Measurements from ENCODE around the gene PPWD1. TPM values are rescaled to one million over a fixed set of nuclear protein-coding genes. Genes with fewer than 3 reads are reported as not detected.

PPWD1 gene
- 44.5 and 47.0 TPM in 2 replicates for total RNA-seq (2022)
- percentile 92 among the genes with signal in this experiment for Bru-seq, nascent RNA
- percentile 94 among the genes with signal in this experiment for BruChase-seq, experiment 1, labeled RNA remaining after a 2-hour chase
- BruChase-seq, experiment 2, labeled RNA remaining after a 6-hour chase, result percentile 88 among the genes with signal in this experiment
- long read RNA-seq, transcript PPWD1-201 (11 exons, 2,166 nt), result major isoform, 77 of 105 reads
- long read RNA-seq, partial matches to known transcripts, result 5 of 105 reads
- long read RNA-seq, other reads (novel, unspliced or antisense), result 19 of 105 reads

GRCh38 chr5:65562731-65563701 lies at the start of gene PPWD1, which contains the start of gene CENPK:
Gene PPWD1 (plus strand): TSS chr5:65563296. CDS start chr5:65563311, 15 bp downstream.
Gene CENPK (minus strand): TSS chr5:65563168. CDS start chr5:65554907, 8,261 bp downstream.
- Mint-ChIP-seq H3K9me3 (ENCODE audit: unreplicated experiment) (no peaks in the 10 kb centered on the region), H3K4me1 (ENCODE audit: low read depth, unreplicated experiment) (peaks cover 15% of the 10 kb centered on the region), H3K4me3 (ENCODE audit: unreplicated experiment) (peak within 1 kb of the TSS; percentile 86), H3K36me3 (ENCODE audit: insufficient read depth, unreplicated experiment) (peaks cover 23% of the 10 kb centered on the region), H3K27ac (ENCODE audit: unreplicated experiment) (peak within 1 kb of the TSS; percentile 95), H3K27me3 (ENCODE audit: insufficient read depth, unreplicated experiment) (no peaks in the 10 kb centered on the region)
- TF ChIP-seq CTCF (IDR thresholded peaks at IDR 0.05; ENCODE audit: insufficient read depth in 1 of 2, low read depth in 1 of 2, low read length in 1 of 2, severe bottlenecking in 1 of 2, unreplicated experiment in 1 of 2), result no peak
- Histone ChIP-seq H3K4me1 (peaks cover 5% of the 10 kb centered on the region; the same call in 1 of the 2 replicates), H3K9me3 (no peaks in the 10 kb centered on the region), H3K36me3 (ENCODE audit: control insufficient read depth, insufficient read depth, low read length) (no peaks in the 10 kb centered on the region), H3K4me3 (ENCODE audit: low read depth, low read length) (peak within 1 kb of the TSS; percentile 91), H3K27me3 (replicated peaks; ENCODE audit: control insufficient read depth, insufficient read depth, low read length) (no peaks in the 10 kb centered on the region)
- BruUV-seq (replicated peaks), result TSS peak; percentile 59
- intact Hi-C loops (cut with micrococcal nuclease; ENCODE audit: unreplicated experiment), result loop anchor here (1.0 kb wide), 2 partner anchors 61 to 528 kb away; partner anchors contain the start of gene TRIM23
- CTCF ChIA-PET, result no interaction called here
- DNase-seq, result peak; percentile 96 to 97
- POLR2A ChIA-PET, result interaction anchor here (0.8 to 1.5 kb wide), 7 partner anchors 10 to 581 kb away, joined by 3 to 19 read pairs (median 6); partner anchors contain the start of gene SREK1

- BruUV-seq (replicated peaks), result no TSS peak
- DNase-seq, result no peak
- H3K4me1 ChIP-seq, result no peaks in the 10 kb centered on the region
- TF ChIP-seq CTCF (IDR thresholded peaks at IDR 0.05; ENCODE audit: insufficient read depth in 1 of 2, low read depth in 1 of 2, low read length in 1 of 2, severe bottlenecking in 1 of 2, unreplicated experiment in 1 of 2), result no peak
- no peaks in the 10 kb centered on the region for H3K36me3 ChIP-seq (ENCODE audit: control insufficient read depth, insufficient read depth, low read length)
- ChIA-PET CTCF (no interaction called here), POLR2A (no interaction called here)
- Mint-ChIP-seq H3K4me3 (ENCODE audit: unreplicated experiment) (no peak overlapping the region), H3K9me3 (ENCODE audit: unreplicated experiment) (no peaks in the 10 kb centered on the region), H3K27me3 (ENCODE audit: insufficient read depth, unreplicated experiment) (no peaks in the 10 kb centered on the region), H3K27ac (ENCODE audit: unreplicated experiment) (no peak overlapping the region), H3K36me3 (ENCODE audit: insufficient read depth, unreplicated experiment) (peaks cover 20% of the 10 kb centered on the region), H3K4me1 (ENCODE audit: low read depth, unreplicated experiment) (no peaks in the 10 kb centered on the region)
- no peaks in the 10 kb centered on the region for H3K9me3 ChIP-seq
- H3K4me3 ChIP-seq (ENCODE audit: low read depth, low read length), result no peak overlapping the region
- intact Hi-C loops (cut with micrococcal nuclease; ENCODE audit: unreplicated experiment), result no loop called here
- no peaks in the 10 kb centered on the region for H3K27me3 ChIP-seq (replicated peaks; ENCODE audit: control insufficient read depth, insufficient read depth, low read length)
These were observed 37.4 kb upstream of the PPWD1 start for GRCh38 chr5:65525726-65526125.

GRCh38 chr5:65530904-65531303 lies 32.2 kb upstream of the PPWD1 start:
- intact Hi-C loops (cut with micrococcal nuclease; ENCODE audit: unreplicated experiment), result no loop called here
- Mint-ChIP-seq H3K27me3 (ENCODE audit: insufficient read depth, unreplicated experiment) (no peaks in the 10 kb centered on the region), H3K4me1 (ENCODE audit: low read depth, unreplicated experiment) (no peaks in the 10 kb centered on the region), H3K36me3 (ENCODE audit: insufficient read depth, unreplicated experiment) (peaks cover 5% of the 10 kb centered on the region), H3K27ac (ENCODE audit: unreplicated experiment) (no peak overlapping the region), H3K9me3 (ENCODE audit: unreplicated experiment) (no peaks in the 10 kb centered on the region), H3K4me3 (ENCODE audit: unreplicated experiment) (no peak overlapping the region)
- H3K27me3 ChIP-seq (replicated peaks; ENCODE audit: control insufficient read depth, insufficient read depth, low read length), result no peaks in the 10 kb centered on the region
- ChIA-PET CTCF (no interaction called here), POLR2A (no interaction called here)
- no peaks in the 10 kb centered on the region for H3K36me3 ChIP-seq (ENCODE audit: control insufficient read depth, insufficient read depth, low read length)
- no peaks in the 10 kb centered on the region for H3K4me1 ChIP-seq
- DNase-seq, result no peak
- TF ChIP-seq CTCF (IDR thresholded peaks at IDR 0.05; ENCODE audit: insufficient read depth in 1 of 2, low read depth in 1 of 2, low read length in 1 of 2, severe bottlenecking in 1 of 2, unreplicated experiment in 1 of 2), result no peak
- H3K9me3 ChIP-seq, result no peaks in the 10 kb centered on the region
- BruUV-seq (replicated peaks), result no TSS peak
- H3K4me3 ChIP-seq (ENCODE audit: low read depth, low read length), result no peak overlapping the region

All from Caco-2 (cell line).